Large intestine (tissue), 3 donors: ENCODE data around the gene TPP1. TPM values are rescaled to one million over a fixed set of nuclear protein-coding genes. Genes with fewer than 3 reads are reported as not detected.

ENCODE experiments used
- DNase-seq, 2 donors: peaks; one replicate each; pipeline versions ENCODE4 v3.0.0 to v3.0.0-alpha.2; 2013
- H3K27ac ChIP-seq: one replicate; pipeline ENCODE4 v1.5.1; 2013; ENCODE audit warnings: low read length
- H3K27me3 ChIP-seq: 2 replicates; pipeline ENCODE4 v1.6.1; 2013; ENCODE audit warnings: low read length; ENCODE audit not compliant: control insufficient read depth, insufficient read depth
- H3K36me3 ChIP-seq: 2 replicates; pipeline ENCODE4 v1.6.1; 2013; ENCODE audit warnings: low read length; ENCODE audit not compliant: control insufficient read depth, insufficient read depth
- H3K4me1 ChIP-seq: one replicate; pipeline ENCODE4 v1.6.1; 2013; ENCODE audit warnings: low read length; ENCODE audit not compliant: control insufficient read depth, insufficient read depth
- H3K4me3 ChIP-seq: one replicate; pipeline ENCODE4 v1.5.1; 2013; ENCODE audit warnings: low read length
- H3K9me3 ChIP-seq: one replicate; pipeline ENCODE4 v1.6.1; 2013; ENCODE audit warnings: mild to moderate bottlenecking, low read depth, low read length, moderate library complexity; ENCODE audit not compliant: control insufficient read depth
- WGBS: methylation state at CpG from one replicate; pipeline ENCODE4 v1.1.5; 2013; ENCODE audit warnings: low lambda C conversion rate; ENCODE audit not compliant: insufficient coverage; 5-methylcytosine and 5-hydroxymethylcytosine counted together
- polyA plus RNA-seq: library from polyadenylated mRNA; unstranded; fragments of 120-200 nt; gene quantifications from one replicate; pipeline ENCODE4 v1.2.1, GENCODE V29; 2013

Gene TPP1
- polyA plus RNA-seq, 1 donor, result 310 TPM

- H3K27me3 ChIP-seq, result no peaks in the 10 kb centered on the region
- H3K4me3 ChIP-seq, result peak overlapping the region; percentile 62
- H3K27ac ChIP-seq, result peak overlapping the region; percentile 48
- no peaks in the 10 kb centered on the region for H3K9me3 ChIP-seq
- peaks cover 37% of the 10 kb centered on the region for H3K36me3 ChIP-seq
- peaks cover 15% of the 10 kb centered on the region for H3K4me1 ChIP-seq
- WGBS, result 11% methylated on average over 3 of the region's 15 CpGs
- peak in 1 of 2 donors; percentile 58 for DNase-seq
Observed at GRCh38 chr11:6618117-6619003, 862 bp downstream of the TPP1 start.

GRCh38 chr11:6617315-6617781 lies 1.9 kb downstream of the TPP1 start:
- H3K27me3 ChIP-seq, result no peaks in the 10 kb centered on the region
- no peak for DNase-seq
- peaks cover 20% of the 10 kb centered on the region for H3K4me1 ChIP-seq
- no CpG with 5 or more reads among the region's 5 CpGs for WGBS
- peaks cover 35% of the 10 kb centered on the region for H3K36me3 ChIP-seq
- no peak overlapping the region for H3K27ac ChIP-seq
- H3K9me3 ChIP-seq, result no peaks in the 10 kb centered on the region
- peak overlapping the region; percentile 62 for H3K4me3 ChIP-seq

- Histone ChIP-seq H3K27ac (no peak overlapping the region), H3K9me3 (no peaks in the 10 kb centered on the region), H3K4me1 (peaks cover 20% of the 10 kb centered on the region), H3K36me3 (peaks cover 35% of the 10 kb centered on the region), H3K4me3 (no peak overlapping the region), H3K27me3 (no peaks in the 10 kb centered on the region)
- no CpG with 5 or more reads among the region's 14 CpGs for WGBS
- no peak for DNase-seq
Observed at GRCh38 chr11:6616596-6617250, 2.5 kb downstream of the TPP1 start.

- H3K27ac ChIP-seq, result no peak overlapping the region
- peaks cover 37% of the 10 kb centered on the region for H3K36me3 ChIP-seq
- H3K4me1 ChIP-seq, result peaks cover 23% of the 10 kb centered on the region
- no peak for DNase-seq
- no peaks in the 10 kb centered on the region for H3K27me3 ChIP-seq
- no peaks in the 10 kb centered on the region for H3K9me3 ChIP-seq
- no peak overlapping the region for H3K4me3 ChIP-seq
- WGBS, result no CpG with 5 or more reads among the region's 9 CpGs
Observed at GRCh38 chr11:6615882-6616585, 3.2 kb downstream of the TPP1 start.

GRCh38 chr11:6615046-6615445 lies 4.2 kb downstream of the TPP1 start:
- H3K36me3 ChIP-seq, result peaks cover 47% of the 10 kb centered on the region
- no peaks in the 10 kb centered on the region for H3K27me3 ChIP-seq
- no peak for DNase-seq
- no peak overlapping the region for H3K4me3 ChIP-seq
- H3K9me3 ChIP-seq, result no peaks in the 10 kb centered on the region
- H3K4me1 ChIP-seq, result peaks cover 27% of the 10 kb centered on the region
- WGBS, result no CpG with 5 or more reads among the region's 5 CpGs
- H3K27ac ChIP-seq, result no peak overlapping the region

GRCh38 chr11:6614446-6614845 lies 4.8 kb downstream of the TPP1 start:
- no peaks in the 10 kb centered on the region for H3K27me3 ChIP-seq
- H3K36me3 ChIP-seq, result peaks cover 53% of the 10 kb centered on the region
- WGBS, result no CpG with 5 or more reads among the region's 2 CpGs
- H3K4me3 ChIP-seq, result no peak overlapping the region
- H3K4me1 ChIP-seq, result peaks cover 27% of the 10 kb centered on the region
- DNase-seq, result no peak
- no peaks in the 10 kb centered on the region for H3K9me3 ChIP-seq
- H3K27ac ChIP-seq, result no peak overlapping the region

GRCh38 chr11:6613496-6613895 lies 5.7 kb downstream of the TPP1 start:
- H3K27ac ChIP-seq, result peak overlapping the region; percentile 90
- no peak for DNase-seq
- no peaks in the 10 kb centered on the region for H3K9me3 ChIP-seq
- H3K27me3 ChIP-seq, result no peaks in the 10 kb centered on the region
- H3K36me3 ChIP-seq, result peaks cover 63% of the 10 kb centered on the region
- 100% methylated on average over 1 of the region's 3 CpGs for WGBS
- peaks cover 29% of the 10 kb centered on the region for H3K4me1 ChIP-seq
- no peak overlapping the region for H3K4me3 ChIP-seq

GRCh38 chr11:6612213-6613041 lies 6.8 kb downstream of the TPP1 start, which contains the start of gene TAF10:
TAF10 (minus strand) TSS chr11:6612216; CDS start chr11:6612189, 27 bp downstream.
- no peaks in the 10 kb centered on the region for H3K27me3 ChIP-seq
- peak within 1 kb of the TSS; percentile 67 for H3K4me3 ChIP-seq
- peak; percentile 96 to 97 for DNase-seq
- H3K9me3 ChIP-seq, result no peaks in the 10 kb centered on the region
- H3K4me1 ChIP-seq, result peaks cover 27% of the 10 kb centered on the region
- peak within 1 kb of the TSS; percentile 90 for H3K27ac ChIP-seq
- peaks cover 72% of the 10 kb centered on the region for H3K36me3 ChIP-seq
- WGBS, result no CpG with 5 or more reads among the region's 51 CpGs

- DNase-seq, result no peak
- Histone ChIP-seq H3K27ac (peak overlapping the region; percentile 90), H3K4me1 (peaks cover 29% of the 10 kb centered on the region), H3K36me3 (peaks cover 69% of the 10 kb centered on the region), H3K9me3 (no peaks in the 10 kb centered on the region), H3K4me3 (peak overlapping the region; percentile 67), H3K27me3 (no peaks in the 10 kb centered on the region)
- WGBS, result no CpG with 5 or more reads among the region's 36 CpGs
Observed at GRCh38 chr11:6611963-6612212, 7.3 kb downstream of the TPP1 start.
